Neural progenitor cell (in vitro differentiated cells): ENCODE measurements around the gene TNC. TPM values are rescaled to one million over a fixed set of nuclear protein-coding genes. Genes with fewer than 3 reads are reported as not detected.

Experiments
- DNase-seq: peaks from one replicate; pipeline ENCODE4 v3.0.0-alpha.2; 2016; ENCODE audit warnings: low spot score
- H2AFZ ChIP-seq: fragments of 200-600 bp; sonication (generic); replicated peaks from 2 replicates; pipeline ENCODE4 v1.6.1; 2016; ENCODE audit warnings: antibody characterized with exemption
- H3F3A ChIP-seq: fragments of 200-600 bp; sonication (generic); 2 replicates; pipeline ENCODE4 v1.6.1; 2016; ENCODE audit warnings: antibody characterized with exemption, low read depth
- H3K27ac ChIP-seq: fragments of 200-600 bp; sonication (generic); 2 replicates; pipeline ENCODE4 v1.5.1; 2016; ENCODE audit warnings: mild to moderate bottlenecking
- H3K27me3 ChIP-seq: fragments of 200-600 bp; sonication (generic); 2 replicates; pipeline ENCODE4 v1.6.1; 2016; ENCODE audit warnings: mild to moderate bottlenecking, moderate library complexity
- H3K36me3 ChIP-seq: fragments of 200-600 bp; sonication (generic); 2 replicates; pipeline ENCODE4 v1.5.1; 2016
- H3K4me1 ChIP-seq: fragments of 200-600 bp; sonication (generic); 2 replicates; pipeline ENCODE4 v1.6.1; 2016; ENCODE audit warnings: mixed run types
- H3K4me2 ChIP-seq: fragments of 200-600 bp; sonication (generic); 2 replicates; pipeline ENCODE4 v1.6.1; 2016
- H3K4me3 ChIP-seq: fragments of 200-600 bp; sonication (generic); 2 replicates; pipeline ENCODE4 v1.5.1; 2016
- H3K79me2 ChIP-seq: fragments of 200-600 bp; sonication (generic); 2 replicates; pipeline ENCODE4 v1.6.1; 2016; ENCODE audit warnings: low read depth
- H3K9ac ChIP-seq: fragments of 200-600 bp; sonication (generic); 2 replicates; pipeline ENCODE4 v1.6.1; 2016
- H3K9me3 ChIP-seq: fragments of 200-600 bp; sonication (generic); 2 replicates; pipeline ENCODE4 v1.5.1; 2016; ENCODE audit warnings: low read depth
- H4K20me1 ChIP-seq: fragments of 200-600 bp; sonication (generic); 2 replicates; pipeline ENCODE4 v1.6.1; 2016; ENCODE audit warnings: low read depth
- H3K27ac Mint-ChIP-seq: 3 replicates; pipeline ENCODE4 v1.8.0; 2021; ENCODE audit warnings: mixed read lengths
- H3K27me3 Mint-ChIP-seq: 2 replicates; pipeline ENCODE4 v1.8.0; 2022; ENCODE audit warnings: low read depth, mild to moderate bottlenecking, inconsistent platforms, moderate library complexity, mixed read lengths; ENCODE audit not compliant: insufficient read depth
- H3K36me3 Mint-ChIP-seq: 3 replicates; pipeline ENCODE4 v1.8.0; 2021; ENCODE audit warnings: mixed read lengths
- H3K4me1 Mint-ChIP-seq: 3 replicates; pipeline ENCODE4 v1.8.0; 2021; ENCODE audit warnings: mixed read lengths
- H3K4me3 Mint-ChIP-seq: 3 replicates; pipeline ENCODE4 v1.8.0; 2021; ENCODE audit warnings: mild to moderate bottlenecking, moderate library complexity, mixed read lengths
- H3K9me3 Mint-ChIP-seq: 3 replicates; pipeline ENCODE4 v1.8.0; 2020; ENCODE audit warnings: mixed read lengths
- CTCF ChIP-seq: fragments of 200-600 bp; sonication (generic); IDR thresholded peaks from 2 replicates; pipeline ENCODE4 v1.5.1; 2017; ENCODE audit warnings: antibody characterized with exemption, mild to moderate bottlenecking
- EZH2 ChIP-seq: fragments of 200-600 bp; sonication (generic); IDR thresholded peaks from 2 replicates; pipeline ENCODE4 v1.6.1; 2017; ENCODE audit warnings: antibody characterized with exemption, mild to moderate bottlenecking, moderate library complexity
- EZH2phosphoT487 ChIP-seq: fragments of 200-600 bp; sonication (generic); IDR thresholded peaks from 2 replicates; pipeline ENCODE4 v1.6.1; 2017; ENCODE audit warnings: antibody characterized with exemption
- total RNA-seq: library from RNA; depleted of rRNA; stranded (reverse); fragments of >200 nt; gene quantifications from 2 replicates; pipeline ENCODE4 v1.2.3, GENCODE V29; 2015; ENCODE audit warnings: low replicate concordance

Gene TNC
- total RNA-seq, 1 donor from 2014 or later, result 54.9 TPM

DNA sequence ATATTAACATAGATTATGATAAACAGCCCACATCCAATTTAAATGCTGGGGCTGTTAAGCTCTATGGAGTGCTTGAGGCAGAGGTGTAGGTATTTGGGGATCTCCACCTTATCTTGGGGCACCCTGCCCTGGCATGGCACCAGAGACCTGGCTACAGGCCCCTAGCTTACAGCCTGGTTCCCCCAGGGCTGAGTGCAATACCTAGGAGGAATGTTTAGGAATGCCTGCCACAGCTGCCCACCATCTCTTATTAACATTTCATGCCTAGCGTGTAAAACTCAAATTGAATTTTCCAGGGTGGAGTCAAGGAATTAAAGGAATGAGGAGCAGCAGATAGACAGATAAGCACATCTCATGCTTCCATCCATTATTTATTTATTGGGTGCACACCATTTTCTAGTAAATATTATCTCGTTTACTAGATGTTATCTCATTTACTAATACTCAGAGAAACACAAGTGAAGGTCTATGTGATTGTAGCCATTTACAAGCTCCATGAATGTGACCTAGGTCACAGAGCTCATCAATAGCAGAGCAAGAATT is 131.9 kb downstream of the TNC start:
- no peak overlapping the region for H3K27ac Mint-ChIP-seq
- TF ChIP-seq EZH2phosphoT487, result no peak
- no peak for TF ChIP-seq CTCF
- no peak for TF ChIP-seq EZH2
- Histone ChIP-seq H3K9me3 (no peaks in the 10 kb centered on the region), H4K20me1 (no peaks in the 10 kb centered on the region), H3K4me2 (no peak overlapping the region), H3K4me1 (no peaks in the 10 kb centered on the region), H3K79me2 (no peaks in the 10 kb centered on the region), H3F3A (no peaks in the 10 kb centered on the region), H3K27ac (no peak overlapping the region), H3K36me3 (no peaks in the 10 kb centered on the region), H2AFZ (no peak overlapping the region), H3K4me3 (no peak overlapping the region), H3K27me3 (peaks cover 53% of the 10 kb centered on the region), H3K9ac (no peak overlapping the region)
- no peaks in the 10 kb centered on the region for H3K27me3 Mint-ChIP-seq
- H3K36me3 Mint-ChIP-seq, result no peaks in the 10 kb centered on the region
- H3K9me3 Mint-ChIP-seq, result no peaks in the 10 kb centered on the region
- no peak overlapping the region for H3K4me3 Mint-ChIP-seq
- H3K4me1 Mint-ChIP-seq, result no peaks in the 10 kb centered on the region
- DNase-seq, result no peak

DNA sequence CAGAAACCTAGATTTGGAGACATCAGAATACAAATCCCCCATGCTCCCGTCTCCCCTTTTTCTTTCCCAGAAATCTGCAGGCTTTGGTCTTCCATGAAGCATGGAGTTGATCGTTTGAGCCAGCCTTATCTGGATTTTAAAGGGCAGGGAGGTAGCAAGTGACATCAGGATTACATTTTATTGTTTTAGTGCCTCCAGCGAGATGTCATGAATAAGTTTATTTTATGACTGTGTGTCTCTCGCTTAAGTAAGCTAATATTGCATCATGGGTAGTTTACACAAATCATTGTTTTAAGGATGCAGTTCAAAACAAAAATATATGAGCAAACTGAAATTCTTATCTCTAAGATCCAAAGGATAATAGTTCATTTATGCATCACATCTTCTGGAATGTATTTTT is 136.9 kb downstream of the TNC start:
- no peak overlapping the region for H3K9ac ChIP-seq
- no peaks in the 10 kb centered on the region for H3K9me3 ChIP-seq
- H3K36me3 Mint-ChIP-seq, result no peaks in the 10 kb centered on the region
- H3K27me3 ChIP-seq, result peaks cover 83% of the 10 kb centered on the region
- H3F3A ChIP-seq, result no peaks in the 10 kb centered on the region
- no peak overlapping the region for H3K4me2 ChIP-seq
- no peaks in the 10 kb centered on the region for H4K20me1 ChIP-seq
- H3K27me3 Mint-ChIP-seq, result no peaks in the 10 kb centered on the region
- no peak overlapping the region for H3K4me3 ChIP-seq
- no peaks in the 10 kb centered on the region for H3K4me1 Mint-ChIP-seq
- no peak for DNase-seq
- H2AFZ ChIP-seq, result no peak overlapping the region
- TF ChIP-seq EZH2phosphoT487, result no peak
- TF ChIP-seq CTCF, result no peak
- no peak for TF ChIP-seq EZH2
- H3K79me2 ChIP-seq, result no peaks in the 10 kb centered on the region
- H3K4me3 Mint-ChIP-seq, result no peak overlapping the region
- H3K27ac ChIP-seq, result no peak overlapping the region
- H3K4me1 ChIP-seq, result no peaks in the 10 kb centered on the region
- H3K36me3 ChIP-seq, result no peaks in the 10 kb centered on the region
- no peaks in the 10 kb centered on the region for H3K9me3 Mint-ChIP-seq
- no peak overlapping the region for H3K27ac Mint-ChIP-seq

DNA sequence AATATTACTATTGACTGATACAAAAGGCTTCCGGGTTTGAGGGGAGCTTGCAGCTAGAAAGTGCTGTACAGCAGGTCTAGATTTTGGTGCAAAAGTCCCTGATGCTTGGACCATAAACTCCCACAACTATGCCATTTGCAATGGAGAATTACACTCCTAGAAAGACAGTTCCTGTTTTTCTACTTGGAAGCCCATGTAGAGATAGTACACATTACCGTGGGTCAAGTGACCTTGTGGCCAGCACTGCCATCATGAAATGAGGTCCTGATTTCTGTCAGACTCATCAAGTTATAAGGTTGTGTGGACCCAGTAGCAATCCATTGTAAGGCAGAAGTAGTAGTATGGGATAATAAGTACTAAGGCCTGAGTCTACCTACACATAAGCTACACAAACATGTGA is 144.7 kb downstream of the TNC start:
- no peak for TF ChIP-seq EZH2phosphoT487
- no peak for TF ChIP-seq EZH2
- TF ChIP-seq CTCF, result no peak

More for the DNA sequence above, 144.7 kb downstream of the TNC start:
- DNase-seq, result no peak
- H3K27me3 Mint-ChIP-seq, result no peaks in the 10 kb centered on the region
- Histone ChIP-seq H3K4me1 (no peaks in the 10 kb centered on the region), H3K4me2 (no peak overlapping the region), H3K4me3 (no peak overlapping the region), H3K9ac (no peak overlapping the region), H4K20me1 (no peaks in the 10 kb centered on the region), H3K79me2 (no peaks in the 10 kb centered on the region), H3K27me3 (peaks cover 26% of the 10 kb centered on the region), H3K27ac (no peak overlapping the region), H3K9me3 (no peaks in the 10 kb centered on the region), H3K36me3 (no peaks in the 10 kb centered on the region), H3F3A (no peaks in the 10 kb centered on the region), H2AFZ (no peak overlapping the region)
- H3K9me3 Mint-ChIP-seq, result peaks cover 2% of the 10 kb centered on the region
- H3K36me3 Mint-ChIP-seq, result no peaks in the 10 kb centered on the region
- H3K4me3 Mint-ChIP-seq, result no peak overlapping the region
- no peak overlapping the region for H3K27ac Mint-ChIP-seq
- H3K4me1 Mint-ChIP-seq, result no peaks in the 10 kb centered on the region
